ENCODE results near the gene SLC6A3. TPM values are rescaled to one million over a fixed set of nuclear protein-coding genes. Genes with fewer than 3 reads are reported as not detected.

The SLC6A3 gene
- total RNA-seq, 1 experiment from 2014 or later, result 0.74 TPM

- TF ChIP-seq FOXJ3 (CRISPR knock-in tag; IDR thresholded peaks at IDR 0.05; ENCODE audit: borderline replicate concordance) (no peak), ESRRA (CRISPR knock-in tag; IDR thresholded peaks at IDR 0.05; ENCODE audit: borderline replicate concordance) (no peak), PRDM15 (CRISPR knock-in tag; IDR thresholded peaks at IDR 0.05) (no peak), JAZF1 (CRISPR knock-in tag; IDR thresholded peaks at IDR 0.05) (no peak), ATF1 (CRISPR knock-in tag; IDR thresholded peaks at IDR 0.05) (no peak)
Observed at GRCh38 chr5:1486271-1486670, 41.0 kb upstream of the SLC6A3 start (continued).

GRCh38 chr5:1485579-1486118, 40.4 kb upstream of the SLC6A3 start:
- peaks cover 50% of the 10 kb centered on the region for H3K36me3 Mint-ChIP-seq
- H3K4me3 Mint-ChIP-seq, result no peak overlapping the region
- H3K27ac Mint-ChIP-seq, result no peak overlapping the region
- TF ChIP-seq CBFB (CRISPR knock-in tag; IDR thresholded peaks at IDR 0.05; ENCODE audit: low read depth) (no peak), ZNF425 (CRISPR knock-in tag; conservative IDR thresholded peaks at IDR 0.05) (no peak), FOXK1 (CRISPR knock-in tag; IDR thresholded peaks at IDR 0.05) (no peak), ZNF138 (CRISPR knock-in tag; conservative IDR thresholded peaks at IDR 0.05) (no peak)
- POLR2A ChIA-PET, result no interaction called here
- no peaks in the 10 kb centered on the region; the same call in 1 of the 2 replicates for H3K4me1 Mint-ChIP-seq
- CTCF ChIA-PET, result no interaction called here
- no peak for DNase-seq (ENCODE audit: low spot score)
- no peak for ATAC-seq
- H3K27me3 Mint-ChIP-seq (ENCODE audit: low read depth), result no peaks in the 10 kb centered on the region
- H3K9me3 Mint-ChIP-seq, result no peaks in the 10 kb centered on the region

GRCh38 chr5:1484730-1485578, 39.7 kb upstream of the SLC6A3 start:
- no peak overlapping the region for H3K4me3 Mint-ChIP-seq
- peaks cover 3% of the 10 kb centered on the region for H3K4me1 Mint-ChIP-seq
- ChIA-PET CTCF (interaction anchor here (0.9 to 1.3 kb wide), 2 partner anchors 17 to 70 kb away, joined by 3 to 4 read pairs; no protein-coding TSS in a partner anchor), POLR2A (no interaction called here)
- H3K9me3 Mint-ChIP-seq, result no peaks in the 10 kb centered on the region
- H3K27ac Mint-ChIP-seq, result no peak overlapping the region
- ATAC-seq (no peak), DNase-seq (ENCODE audit: low spot score) (no peak)
- H3K36me3 Mint-ChIP-seq, result peaks cover 43% of the 10 kb centered on the region
- H3K27me3 Mint-ChIP-seq (ENCODE audit: low read depth), result no peaks in the 10 kb centered on the region
- TF ChIP-seq PRRX2 (CRISPR knock-in tag; IDR thresholded peaks at IDR 0.05), result no peak
- no peak for TF ChIP-seq NFATC4 (CRISPR knock-in tag; IDR thresholded peaks at IDR 0.05)
- TF ChIP-seq ZNF532 (CRISPR knock-in tag; IDR thresholded peaks at IDR 0.05; ENCODE audit: borderline replicate concordance), result no peak
- TF ChIP-seq GTF2I (CRISPR knock-in tag; conservative IDR thresholded peaks at IDR 0.05), result no peak
- TF ChIP-seq ZNF281 (CRISPR knock-in tag; IDR thresholded peaks at IDR 0.05), result no peak
- no peak for TF ChIP-seq ZNF121 (CRISPR knock-in tag; IDR thresholded peaks at IDR 0.05)
- TF ChIP-seq IRF2 (CRISPR knock-in tag; IDR thresholded peaks at IDR 0.05; ENCODE audit: borderline replicate concordance, low read depth), result no peak
- no peak for TF ChIP-seq ETV6 (CRISPR knock-in tag; IDR thresholded peaks at IDR 0.05)
- TF ChIP-seq CBFB (CRISPR knock-in tag; IDR thresholded peaks at IDR 0.05; ENCODE audit: low read depth), result no peak
- no peak for TF ChIP-seq ESRRA (CRISPR knock-in tag; IDR thresholded peaks at IDR 0.05; ENCODE audit: borderline replicate concordance)
